T follicular helper cell (primary cell): ENCODE measurements around the gene TAF1D.

ENCODE experiments used
- DNase-seq: peaks from one replicate; pipeline ENCODE4 v3.0.0-alpha.2; 2020; ENCODE audit warnings: low read depth

TAF1D gene

DNA sequence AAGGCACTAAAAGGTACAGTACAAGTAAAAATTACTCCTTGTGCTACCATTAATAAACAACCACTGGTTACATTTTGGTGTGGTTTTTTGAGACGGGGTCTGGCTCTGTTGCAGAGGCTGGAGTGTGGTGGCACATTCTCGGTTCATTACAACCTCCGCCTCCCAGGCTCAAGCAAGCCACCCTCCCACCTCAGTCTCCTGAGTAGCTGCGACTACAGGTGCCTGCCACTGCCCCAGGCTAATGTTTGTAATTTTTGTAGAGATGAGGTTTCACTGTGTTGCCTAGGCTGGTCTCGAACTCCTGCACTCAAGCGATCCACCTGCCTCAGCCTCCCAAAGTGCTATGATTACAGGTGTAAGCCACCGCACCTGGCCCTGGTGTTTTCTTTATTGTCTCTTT lies 20.8 kb downstream of the TAF1D start:
- DNase-seq, result no peak

DNA sequence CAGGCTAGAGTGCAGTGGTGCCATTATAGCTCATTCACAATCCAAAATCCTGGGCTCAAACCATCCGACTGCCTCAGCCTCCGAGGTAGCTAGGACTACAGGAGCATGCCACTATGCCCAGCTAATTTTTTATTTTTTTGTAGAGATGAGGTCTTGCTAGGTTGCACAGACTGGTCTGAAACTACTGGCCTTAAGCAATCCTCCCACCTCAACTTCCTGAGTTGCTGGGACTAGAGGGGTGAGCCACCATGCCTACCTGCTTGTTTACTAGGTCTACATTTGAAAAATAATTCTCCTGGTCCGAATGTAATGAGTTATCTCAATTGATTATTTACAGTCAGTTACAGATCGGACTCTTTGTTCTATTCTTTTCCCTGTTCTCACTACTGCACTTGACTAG lies 22.0 kb downstream of the TAF1D start:
- no peak for DNase-seq

DNA sequence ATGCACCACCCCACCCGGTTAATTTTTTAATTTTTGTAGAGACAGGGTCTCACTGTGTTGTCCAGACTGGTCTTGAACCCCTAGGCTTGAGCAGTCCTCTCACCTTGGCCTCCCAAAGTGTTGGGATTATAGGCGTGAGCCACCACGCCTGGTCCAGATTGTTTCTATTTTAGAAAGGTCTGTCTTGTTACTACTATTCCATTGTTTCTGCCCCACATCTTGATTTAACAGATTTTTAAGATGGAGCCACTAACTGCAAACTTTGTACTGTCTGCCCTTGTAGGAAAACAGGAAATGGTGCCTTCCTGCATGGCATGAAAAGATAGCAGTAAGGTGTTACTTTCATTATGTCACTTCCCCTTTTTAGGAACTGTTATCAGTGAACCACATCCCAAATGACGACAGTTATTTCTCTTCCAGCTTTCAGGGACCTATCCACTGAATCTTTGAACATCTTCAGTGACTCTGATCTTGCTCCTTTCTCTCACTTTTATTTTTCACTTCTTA lies 23.2 kb downstream of the TAF1D start:
- no peak for DNase-seq

DNA sequence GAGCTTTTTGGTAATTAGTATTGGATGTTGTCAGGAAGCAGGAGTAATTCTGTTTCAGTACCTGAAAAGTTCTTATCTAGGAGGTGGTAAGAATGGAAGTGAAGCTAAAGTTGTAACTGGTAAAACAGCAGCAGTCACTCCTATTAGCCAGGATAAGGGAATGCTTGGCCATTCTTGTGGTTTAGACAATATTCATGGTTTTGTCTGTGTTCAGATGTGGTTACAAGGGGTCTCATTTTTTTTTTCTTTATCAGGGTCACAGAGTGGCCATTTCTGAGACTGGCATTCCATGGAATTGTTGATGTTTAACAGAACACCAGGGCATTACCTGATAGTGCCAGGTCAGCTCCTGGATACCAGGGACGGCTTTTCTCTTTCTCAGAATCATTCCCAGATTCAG lies 23.8 kb downstream of the TAF1D start:
- DNase-seq, result no peak

DNA sequence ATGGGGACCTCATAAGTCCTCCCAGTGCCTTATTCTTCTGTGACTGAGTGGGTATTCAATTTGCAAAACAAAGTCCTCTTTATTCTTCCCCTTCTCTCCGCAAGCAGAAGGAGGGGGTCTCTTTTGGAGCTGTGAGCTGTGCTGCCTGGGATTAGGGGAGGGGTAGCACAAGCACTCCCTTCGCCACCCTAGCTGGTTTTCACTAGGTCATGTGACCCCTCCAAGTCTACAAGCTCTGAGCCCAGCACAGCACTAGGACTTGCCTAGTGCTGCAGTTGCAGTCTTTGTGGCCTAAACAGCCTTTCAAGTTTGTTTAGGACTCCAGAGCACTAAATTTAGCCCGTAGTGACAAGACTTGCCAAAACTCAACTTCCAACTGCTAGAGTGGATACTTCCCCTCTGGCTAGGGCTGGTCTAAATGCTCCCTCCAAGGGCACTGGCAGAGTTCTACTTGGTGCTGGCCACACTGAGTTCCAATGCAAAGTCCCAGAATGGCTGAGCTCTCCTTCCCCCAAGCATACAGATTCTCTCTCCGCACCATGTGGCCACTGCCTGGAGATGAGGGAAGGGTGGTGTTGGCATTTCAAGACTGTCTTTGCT lies 25.4 kb downstream of the TAF1D start:
- DNase-seq, result no peak

- DNase-seq, result no peak
Measured at GRCh38 chr11:93712678-93713077, 28.6 kb downstream of the TAF1D start.

DNA sequence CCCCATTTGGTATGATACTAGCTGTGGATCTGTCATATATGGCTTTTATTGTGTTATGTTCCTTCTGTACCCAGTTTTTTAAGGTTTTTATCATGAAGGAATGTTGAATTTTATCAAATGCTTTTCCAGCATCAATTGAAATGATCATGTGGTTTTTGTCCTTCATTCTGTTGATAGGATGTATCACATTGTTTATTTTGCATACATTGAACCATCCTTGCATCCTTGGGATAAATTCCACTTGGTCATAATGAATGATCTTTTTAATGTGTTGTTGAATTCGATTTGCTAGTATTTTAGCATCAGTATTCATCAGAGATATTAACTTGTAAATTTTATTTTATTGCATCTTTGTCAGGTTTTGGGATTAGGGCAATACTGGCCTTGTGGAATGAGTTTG lies 31.1 kb downstream of the TAF1D start:
- no peak for DNase-seq

GRCh38 chr11:93704237-93704636 lies 37.1 kb downstream of the TAF1D start:
- no peak for DNase-seq

DNA sequence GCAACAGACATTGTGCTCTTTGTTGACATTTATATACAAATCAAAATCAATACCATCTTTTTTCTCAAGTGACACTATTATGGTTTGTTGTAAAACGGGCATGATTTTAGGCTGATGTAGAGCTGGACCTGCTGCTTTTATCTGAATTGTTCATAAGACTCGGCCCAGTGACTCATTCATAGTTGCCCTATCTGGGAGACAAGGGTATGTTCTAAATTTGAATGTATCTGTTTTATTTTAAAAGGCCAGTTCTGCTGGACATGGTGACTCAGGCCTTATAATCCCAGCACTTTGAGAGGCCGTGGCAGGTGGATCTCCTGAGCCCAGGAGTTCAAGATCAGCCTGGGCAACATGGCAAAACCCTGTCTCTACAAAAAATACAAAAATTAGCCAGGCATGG lies 40.5 kb downstream of the TAF1D start:
- no peak for DNase-seq

GRCh38 chr11:93697611-93698010 lies 43.7 kb downstream of the TAF1D start:
- DNase-seq, result no peak

GRCh38 chr11:93694557-93694956 lies 46.7 kb downstream of the TAF1D start:
- DNase-seq, result no peak

DNA sequence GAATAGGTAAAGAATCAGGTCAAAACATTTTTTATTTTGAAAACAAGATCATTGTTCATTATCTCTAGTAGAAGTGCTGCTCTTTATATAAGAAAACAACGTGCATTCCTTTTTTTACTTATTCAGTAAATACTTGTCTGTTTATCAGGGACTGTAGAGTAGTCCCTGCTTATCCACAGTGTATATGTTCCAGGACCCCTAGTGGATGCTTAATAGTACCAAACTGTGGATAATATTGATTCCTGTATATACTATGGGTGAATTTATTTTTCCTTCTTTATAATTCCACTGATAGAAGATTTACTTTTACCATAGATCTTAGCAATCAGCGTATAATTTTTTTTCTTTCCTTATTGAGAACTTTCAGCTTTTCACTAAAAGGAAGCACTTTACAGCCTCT lies 47.2 kb downstream of the TAF1D start:
- no peak for DNase-seq

DNA sequence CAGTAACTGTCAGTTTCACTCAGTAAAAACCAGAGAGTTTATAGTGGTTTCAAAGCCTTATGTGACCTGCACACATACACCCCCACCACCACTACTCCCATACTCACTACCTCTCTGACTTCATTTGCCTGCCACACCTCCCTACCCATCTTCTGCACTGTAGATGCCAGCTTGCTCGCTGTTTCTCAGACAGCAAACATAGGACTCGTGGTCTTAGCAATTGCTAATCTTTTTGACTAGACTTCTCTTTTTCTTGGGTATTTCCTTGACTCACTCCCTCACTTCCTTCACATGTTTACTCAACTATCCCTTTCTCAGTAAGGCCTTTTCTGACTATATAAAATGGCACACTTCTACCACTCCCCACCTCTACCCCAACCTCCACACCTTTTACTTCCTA lies 52.1 kb downstream of the TAF1D start:
- DNase-seq, result no peak

- DNase-seq, result no peak
Measured at GRCh38 chr11:93686812-93687211, 54.5 kb downstream of the TAF1D start.

GRCh38 chr11:93686226-93686625 lies 55.1 kb downstream of the TAF1D start:
- no peak for DNase-seq
